Right atrium auricular region (tissue), 2 donors: Measurements from ENCODE around the gene DENR. TPM values are rescaled to one million over a fixed set of nuclear protein-coding genes. Genes with fewer than 3 reads are reported as not detected.

Source experiments
- DNase-seq: peaks from one replicate; pipeline ENCODE4 v3.0.0-alpha.2; 2019; ENCODE audit warnings: low spot score
- H3K27ac ChIP-seq, 2 donors: fragments of 200-600 bp; sonication (generic); 1 replicate in 1 of 2; 2 replicates in 1 of 2; pipeline ENCODE4 v1.5.1; 2016 to 2019
- H3K27me3 ChIP-seq, 2 donors: fragments of 200-600 bp; sonication (generic); one replicate each; pipeline versions ENCODE4 v1.5.1 to v1.6.0; 2017 to 2019
- H3K36me3 ChIP-seq: fragments of 200-600 bp; sonication (generic); one replicate; pipeline ENCODE4 v1.5.1; 2016
- H3K4me1 ChIP-seq, 2 donors: fragments of 200-600 bp; sonication (generic); one replicate each; pipeline versions ENCODE4 v1.5.1 to v1.6.0; 2017 to 2019
- H3K4me3 ChIP-seq, 2 donors: fragments of 200-600 bp; sonication (generic); 1 replicate in 1 of 2; 2 replicates in 1 of 2; pipeline ENCODE4 v1.5.1; 2017 to 2019; ENCODE audit warnings: mild to moderate bottlenecking in 1 of 2, moderate library complexity in 1 of 2
- H3K9me3 ChIP-seq, 2 donors: fragments of 200-600 bp; sonication (generic); one replicate each; pipeline ENCODE4 v1.5.1; 2019
- CTCF ChIP-seq, 2 donors: fragments of 200-600 bp; sonication (generic); IDR thresholded peaks; one replicate each; pipeline ENCODE4 v1.5.1; 2019; ENCODE audit warnings: antibody characterized with exemption in 2 of 2
- total RNA-seq, 2 donors: library from RNA; depleted of rRNA; stranded (reverse); fragments of >200 nt; gene quantifications; one replicate each; pipeline ENCODE4 v1.1.0, GENCODE V29; 2016

The DENR gene
- total RNA-seq, 2 donors from 2014 or later = 14.7 to 16.1 TPM

- Histone ChIP-seq H3K4me1 (no peaks in the 10 kb centered on the region), H3K36me3 (no peaks in the 10 kb centered on the region), H3K27ac (no peak overlapping the region), H3K27me3 (no peaks in the 10 kb centered on the region), H3K4me3 (no peak overlapping the region), H3K9me3 (no peaks in the 10 kb centered on the region)
- DNase-seq = no peak
- TF ChIP-seq CTCF (IDR thresholded peaks at IDR 0.05) = no peak
These were observed 22.9 kb upstream of the DENR start for GRCh38 chr12:122729583-122730214.

- Histone ChIP-seq H3K36me3 (no peaks in the 10 kb centered on the region), H3K4me3 (peak within 1 kb of the TSS in 1 of 2 donors; percentile 35), H3K27me3 (no peaks in the 10 kb centered on the region), H3K9me3 (no peaks in the 10 kb centered on the region), H3K4me1 (no peaks in the 10 kb centered on the region), H3K27ac (no peak within 1 kb of the TSS)
- TF ChIP-seq CTCF (IDR thresholded peaks at IDR 0.05) = no peak
- no peak for DNase-seq
These were observed 22.2 kb upstream of the DENR start, which contains the start of gene HCAR1 for GRCh38 chr12:122730215-122731014. TSS of gene HCAR1 (minus strand) at chr12:122730844. CDS start at chr12:122730339, 505 bp downstream.

GRCh38 chr12:122732170-122732569 lies 20.5 kb upstream of the DENR start:
- Histone ChIP-seq H3K9me3 (no peaks in the 10 kb centered on the region), H3K36me3 (no peaks in the 10 kb centered on the region), H3K4me3 (no peak overlapping the region), H3K27ac (no peak overlapping the region), H3K4me1 (no peaks in the 10 kb centered on the region), H3K27me3 (no peaks in the 10 kb centered on the region)
- DNase-seq = no peak
- no peak for TF ChIP-seq CTCF (IDR thresholded peaks at IDR 0.05)

DNA sequence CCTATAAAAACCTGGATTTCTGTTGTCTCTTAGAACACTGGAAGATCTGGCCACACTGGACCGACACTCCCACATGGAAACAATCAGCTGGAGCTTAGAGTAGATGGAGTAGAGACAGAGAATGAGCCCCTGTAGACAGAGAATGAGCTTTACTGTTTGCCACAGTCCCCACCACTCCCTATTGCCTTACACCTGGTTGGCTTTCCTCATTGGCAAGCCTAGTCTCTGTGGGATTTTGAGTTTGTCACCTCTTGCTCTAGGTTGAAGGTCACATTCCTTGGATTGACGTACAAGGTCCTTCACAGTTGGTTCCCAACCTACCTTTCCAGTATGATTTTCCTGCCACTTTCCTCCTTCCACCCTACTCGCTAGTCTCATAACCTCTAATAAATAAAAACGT lies 20.0 kb upstream of the DENR start:
- no peaks in the 10 kb centered on the region for H3K4me1 ChIP-seq
- H3K36me3 ChIP-seq = no peaks in the 10 kb centered on the region
- no peak for TF ChIP-seq CTCF (IDR thresholded peaks at IDR 0.05)
- H3K27me3 ChIP-seq = no peaks in the 10 kb centered on the region
- H3K4me3 ChIP-seq = no peak overlapping the region
- H3K9me3 ChIP-seq = no peaks in the 10 kb centered on the region
- H3K27ac ChIP-seq = no peak overlapping the region
- DNase-seq = no peak

- Histone ChIP-seq H3K4me3 (no peak overlapping the region), H3K36me3 (no peaks in the 10 kb centered on the region), H3K27me3 (no peaks in the 10 kb centered on the region), H3K27ac (no peak overlapping the region), H3K9me3 (no peaks in the 10 kb centered on the region), H3K4me1 (no peaks in the 10 kb centered on the region)
- no peak for DNase-seq
- no peak for TF ChIP-seq CTCF (IDR thresholded peaks at IDR 0.05)
These were observed 14.1 kb upstream of the DENR start for GRCh38 chr12:122738571-122738970.
